Measurements from ENCODE around the gene OCA2.

GRCh38 chr15:28002867-28003266, 96.2 kb downstream of the OCA2 start:
- TF ChIP-seq EZH2phosphoT487 (IDR thresholded peaks at IDR 0.05; ENCODE audit: insufficient read depth, low read depth) (no peak), EZH2 (IDR thresholded peaks at IDR 0.05; ENCODE audit: insufficient read depth, poor library complexity, severe bottlenecking) (no peak)

All from GM23248 (cell line).